Measurements from ENCODE around the gene LMAN1. TPM values are rescaled to one million over a fixed set of nuclear protein-coding genes. Genes with fewer than 3 reads are reported as not detected.

The LMAN1 gene
- total RNA-seq, 2 experiments from 2014 or later = 33.0 to 46.4 TPM

- Histone ChIP-seq H3K4me3 (ENCODE audit: low read depth, low read length, poor library complexity, severe bottlenecking) (no peak overlapping the region), H3K36me3 (ENCODE audit: insufficient read depth, low read length) (no peaks in the 10 kb centered on the region), H3K9me2 (ENCODE audit: insufficient read depth, low read length) (no peaks in the 10 kb centered on the region), H3K27ac (ENCODE audit: low read depth, low read length, poor library complexity, severe bottlenecking) (no peak overlapping the region), H3K9me3 (ENCODE audit: low read length) (no peaks in the 10 kb centered on the region), H4K20me1 (ENCODE audit: insufficient read depth, low read length) (no peaks in the 10 kb centered on the region), H3K79me2 (ENCODE audit: insufficient read depth, low read depth, low read length) (no peaks in the 10 kb centered on the region), H3K4me2 (ENCODE audit: low read length) (no peak overlapping the region), H3K4me1 (ENCODE audit: insufficient read depth, low read length, poor library complexity, severe bottlenecking) (no peaks in the 10 kb centered on the region), H2AFZ (ENCODE audit: low read length) (no peak overlapping the region)
- no TSS peak for BruUV-seq (replicated peaks)
- TF ChIP-seq CTCF (conservative IDR thresholded peaks at IDR 0.05; ENCODE audit: low read length) (no peak), EZH2phosphoT487 (IDR thresholded peaks at IDR 0.05; ENCODE audit: borderline replicate concordance, low read depth, low read length) (no peak)
- ChIA-PET POLR2A (no interaction called here), CTCF (ENCODE audit: unreplicated experiment) (no interaction called here)
- DNase-seq (ENCODE audit: low spot score) = no peak
- intact Hi-C loops (cut with micrococcal nuclease; ENCODE audit: unreplicated experiment) = no loop called here
Observed at GRCh38 chr18:59279193-59279592, 79.9 kb downstream of the LMAN1 start.

GRCh38 chr18:59278793-59279192 lies 80.3 kb downstream of the LMAN1 start:
- BruUV-seq (replicated peaks) = no TSS peak
- H3K4me1 ChIP-seq (ENCODE audit: insufficient read depth, low read length, poor library complexity, severe bottlenecking) = no peaks in the 10 kb centered on the region
- H3K27ac ChIP-seq (ENCODE audit: low read depth, low read length, poor library complexity, severe bottlenecking) = no peak overlapping the region
- no peaks in the 10 kb centered on the region for H3K36me3 ChIP-seq (ENCODE audit: insufficient read depth, low read length)
- no peak overlapping the region for H3K4me2 ChIP-seq (ENCODE audit: low read length)
- no peak overlapping the region for H2AFZ ChIP-seq (ENCODE audit: low read length)
- H3K9me3 ChIP-seq (ENCODE audit: low read length) = no peaks in the 10 kb centered on the region
- no peak overlapping the region for H3K4me3 ChIP-seq (ENCODE audit: low read depth, low read length, poor library complexity, severe bottlenecking)
- ChIA-PET POLR2A (no interaction called here), CTCF (ENCODE audit: unreplicated experiment) (no interaction called here)
- TF ChIP-seq CTCF (conservative IDR thresholded peaks at IDR 0.05; ENCODE audit: low read length) = no peak
- no peak for TF ChIP-seq EZH2phosphoT487 (IDR thresholded peaks at IDR 0.05; ENCODE audit: borderline replicate concordance, low read depth, low read length)
- H4K20me1 ChIP-seq (ENCODE audit: insufficient read depth, low read length) = no peaks in the 10 kb centered on the region
- no peak for DNase-seq (ENCODE audit: low spot score)
- H3K79me2 ChIP-seq (ENCODE audit: insufficient read depth, low read depth, low read length) = no peaks in the 10 kb centered on the region
- intact Hi-C loops (cut with micrococcal nuclease; ENCODE audit: unreplicated experiment) = no loop called here
- no peaks in the 10 kb centered on the region for H3K9me2 ChIP-seq (ENCODE audit: insufficient read depth, low read length)

Other genes starting within 250 kb of the LMAN1 start
- gene SEC11C, start 219.4 kb downstream of the LMAN1 start, total RNA-seq (2014; rRNA removed; shearing (Covaris generic)) = 37.4 and 52.6 TPM in 2 replicates
- gene SEC11C, start 219.4 kb downstream of the LMAN1 start, total RNA-seq (2022) = 64.9 and 77.7 TPM in 2 replicates
- gene GRP, start 139.1 kb downstream of the LMAN1 start, total RNA-seq (2014; rRNA removed; shearing (Covaris generic)) = not detected in 2 replicates
- not detected in 2 replicates for gene GRP, start 139.1 kb downstream of the LMAN1 start, total RNA-seq (2022)
- not detected in 2 replicates for gene RAX, start 85.8 kb downstream of the LMAN1 start, total RNA-seq (2014; rRNA removed; shearing (Covaris generic))
- gene RAX, start 85.8 kb downstream of the LMAN1 start, total RNA-seq (2022) = not detected in 2 replicates
- not detected in 2 replicates for gene CPLX4, start 40.6 kb downstream of the LMAN1 start, total RNA-seq (2014; rRNA removed; shearing (Covaris generic))
- not detected in 2 replicates for gene CPLX4, start 40.6 kb downstream of the LMAN1 start, total RNA-seq (2022)

All from OCI-LY7 (cell line).